NCI-H1417 (cell line): Measurements from ENCODE around the gene CLCNKB.
"Not testable (repeated sequence)": the region's sequence is repeated elsewhere in the genome, so short reads cannot be mapped to it uniquely, and the experiment has no call there.

Experiments used
- DNase-seq, 3 experiments: peaks; one replicate each; lab custom pipeline; 2025; lab: John Stamatoyannopoulos, UW

Gene CLCNKB

GRCh38 chr1:16033103-16033632 lies 10.4 kb upstream of the CLCNKB start:
- DNase-seq = not testable (repeated sequence)

- DNase-seq = not testable (repeated sequence)
Observed at GRCh38 chr1:16036461-16036860, 7.1 kb upstream of the CLCNKB start.

GRCh38 chr1:16038620-16038912 lies 5.0 kb upstream of the CLCNKB start:
- no peak for DNase-seq

GRCh38 chr1:16039871-16040270 lies 3.7 kb upstream of the CLCNKB start:
- not testable (repeated sequence) for DNase-seq

- DNase-seq = no peak
Observed at GRCh38 chr1:16041200-16041599, 2.4 kb upstream of the CLCNKB start.

GRCh38 chr1:16042096-16042495 lies 1.5 kb upstream of the CLCNKB start:
- DNase-seq = no peak

- DNase-seq = not testable (repeated sequence)
Observed at GRCh38 chr1:16042654-16043053, 928 bp upstream of the CLCNKB start.

- no peak for DNase-seq
Observed at GRCh38 chr1:16043950-16044349, 368 bp downstream of the CLCNKB start.

GRCh38 chr1:16046842-16047241 lies 3.3 kb downstream of the CLCNKB start:
- DNase-seq = no peak

- DNase-seq = no peak
Observed at GRCh38 chr1:16047791-16048475, 4.4 kb downstream of the CLCNKB start.

- DNase-seq = peak; percentile 32 to 85 (median 69)
Observed at GRCh38 chr1:16048573-16049189, 5.1 kb downstream of the CLCNKB start.

- no peak for DNase-seq
Observed at GRCh38 chr1:16050328-16050727, 6.7 kb downstream of the CLCNKB start.

GRCh38 chr1:16051039-16051438 lies 7.5 kb downstream of the CLCNKB start:
- no peak for DNase-seq

- DNase-seq = not testable (repeated sequence)
Observed at GRCh38 chr1:16051949-16052348, 8.4 kb downstream of the CLCNKB start.

- no peak for DNase-seq
Observed at GRCh38 chr1:16053781-16054502, 10.4 kb downstream of the CLCNKB start.

- DNase-seq = no peak
Observed at GRCh38 chr1:16054598-16055540, 11.3 kb downstream of the CLCNKB start.

- DNase-seq = peak; percentile 80 to 91 (median 82)
Observed at GRCh38 chr1:16055613-16056520, 12.3 kb downstream of the CLCNKB start.

- not testable (repeated sequence) for DNase-seq
Observed at GRCh38 chr1:16056521-16056912, 12.9 kb downstream of the CLCNKB start.

GRCh38 chr1:16057314-16057915 lies 13.8 kb downstream of the CLCNKB start:
- not testable (repeated sequence) for DNase-seq

- not testable (repeated sequence) for DNase-seq
Observed at GRCh38 chr1:16058394-16059120, 15.0 kb downstream of the CLCNKB start.
